GM19467 (cell line): Measurements from ENCODE around the gene WNT7A.

Experiments used
- ATAC-seq: cut with Tn5 transposase; IDR thresholded peaks from one replicate; pipeline ENCODE4 v1.9.1; 2021; ENCODE audit warnings: mild to moderate bottlenecking, moderate library complexity; ENCODE audit not compliant: unreplicated experiment

The WNT7A gene

DNA sequence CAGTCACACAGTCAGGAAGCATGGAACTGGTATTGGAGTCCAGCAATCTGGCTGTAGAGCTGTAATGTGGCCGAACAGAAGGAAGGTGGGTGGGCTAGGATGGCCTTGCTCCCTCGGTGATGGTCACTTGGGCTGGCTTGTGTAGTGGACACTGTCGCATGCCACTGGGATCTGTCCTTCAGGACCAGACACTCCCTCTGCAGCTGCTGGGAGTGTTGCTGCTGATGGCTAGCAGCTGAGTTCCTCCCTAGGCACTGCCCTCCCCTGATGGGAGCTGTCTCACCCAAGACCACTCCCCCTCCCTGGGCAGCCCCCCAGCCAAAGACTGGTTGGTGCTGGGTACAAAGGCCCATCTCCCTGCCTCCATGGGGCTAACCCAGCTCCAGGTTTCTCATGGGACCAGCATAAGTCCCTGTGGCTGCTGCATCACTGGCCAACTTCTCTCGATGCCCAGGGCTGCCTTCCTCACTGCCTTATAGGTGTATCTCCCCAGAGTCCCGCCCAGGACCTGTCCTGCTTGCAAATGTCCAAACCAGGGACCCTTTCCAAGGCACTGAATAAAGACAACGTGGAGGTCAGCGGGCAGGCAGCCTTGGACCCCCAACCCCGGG is 48.4 kb downstream of the WNT7A start:
- ATAC-seq = no peak

DNA sequence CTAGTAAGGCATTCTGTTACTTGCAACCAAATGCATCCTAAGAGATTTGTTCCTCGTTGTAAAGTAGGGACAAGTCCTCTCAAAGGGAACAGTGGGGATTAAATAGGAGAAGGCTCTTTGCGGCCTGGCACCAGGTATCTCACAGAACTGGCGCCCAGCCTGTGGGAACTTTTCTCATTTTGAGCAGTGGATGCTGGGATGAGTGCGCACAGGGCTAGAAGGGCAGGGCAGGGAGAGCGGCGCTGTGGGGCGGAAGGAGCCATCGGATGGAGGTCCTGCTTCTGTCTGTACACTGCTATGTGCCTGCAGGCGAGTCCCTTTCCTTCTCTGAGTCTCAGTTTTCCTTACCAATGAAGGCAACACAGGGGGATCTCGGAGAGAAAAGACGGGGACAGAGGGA is 50.6 kb downstream of the WNT7A start:
- no peak for ATAC-seq

DNA sequence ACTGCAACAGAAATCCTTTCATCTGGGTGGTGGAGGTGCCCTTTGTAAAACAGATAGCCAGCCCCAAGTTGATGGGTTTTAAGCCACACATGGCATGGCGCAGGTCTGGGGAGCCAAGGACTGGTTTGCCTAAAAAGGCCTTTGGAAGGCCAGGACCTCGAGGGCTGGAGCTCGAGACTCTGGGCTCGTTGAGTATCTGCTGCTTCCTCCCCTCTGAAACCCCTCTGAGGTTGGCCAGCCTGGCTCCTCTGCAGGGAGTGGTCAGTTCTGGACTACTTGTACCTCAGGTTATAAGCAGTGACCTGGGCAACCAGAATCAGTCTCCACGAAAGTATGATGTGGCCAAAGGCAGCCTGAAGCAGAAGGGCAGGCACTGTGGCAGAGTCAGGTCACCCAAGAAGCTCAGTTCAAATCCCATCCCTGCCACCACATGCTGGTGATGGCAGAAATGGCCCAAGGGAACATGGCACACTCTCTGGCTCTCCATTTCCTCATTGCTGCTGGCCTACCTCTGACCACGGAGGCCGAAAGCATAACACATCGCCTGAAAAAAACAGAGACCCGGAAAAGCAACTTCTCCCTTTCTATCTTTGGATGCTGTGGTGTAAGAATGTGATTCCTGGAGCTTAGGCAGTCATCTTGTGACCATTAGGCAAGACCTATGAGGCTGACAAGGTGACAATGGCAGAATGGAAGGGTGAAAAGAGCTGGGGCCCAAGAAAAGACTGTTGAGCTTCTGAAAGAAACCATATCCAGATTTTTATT is 51.2 kb downstream of the WNT7A start:
- ATAC-seq = no peak

DNA sequence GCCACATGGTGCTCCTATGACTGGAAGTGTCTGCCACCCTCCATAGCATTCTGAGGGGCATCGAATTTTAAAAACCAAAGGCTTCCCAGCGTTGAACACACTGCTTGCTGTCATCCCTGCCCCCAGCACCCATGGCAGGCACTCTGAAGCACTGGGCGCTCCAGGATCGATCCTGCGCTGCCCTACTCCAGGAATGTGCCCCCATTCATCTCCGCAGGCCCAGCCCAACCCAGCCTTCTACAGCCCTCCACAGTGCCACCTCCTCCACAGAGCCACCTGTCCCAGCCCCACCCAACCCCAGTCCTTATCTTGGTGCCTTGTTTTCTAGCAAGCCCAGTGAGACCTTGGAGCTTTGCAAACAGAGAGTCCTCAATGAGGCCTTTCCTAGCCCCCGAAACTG is 52.2 kb downstream of the WNT7A start:
- ATAC-seq = no peak

DNA sequence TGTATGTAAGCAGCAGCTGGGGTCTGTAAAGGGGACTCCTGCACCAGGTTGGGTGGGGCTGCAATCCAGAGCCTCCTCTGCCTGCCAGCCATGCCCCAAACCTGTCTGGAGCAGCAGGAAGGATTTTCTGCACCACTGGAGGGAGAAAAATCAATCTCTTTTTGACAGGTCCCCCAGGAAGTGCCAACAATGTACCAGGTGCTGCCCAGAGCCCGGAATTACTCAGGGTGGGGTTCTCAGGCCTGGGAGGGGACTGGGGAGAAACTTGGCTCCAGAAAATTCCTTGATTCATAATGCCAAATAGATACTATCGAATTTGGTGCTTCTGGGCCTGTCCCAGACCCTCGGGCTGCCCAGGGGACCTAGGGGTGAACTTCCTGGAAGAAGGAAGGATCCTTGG is 52.6 kb downstream of the WNT7A start:
- no peak for ATAC-seq

DNA sequence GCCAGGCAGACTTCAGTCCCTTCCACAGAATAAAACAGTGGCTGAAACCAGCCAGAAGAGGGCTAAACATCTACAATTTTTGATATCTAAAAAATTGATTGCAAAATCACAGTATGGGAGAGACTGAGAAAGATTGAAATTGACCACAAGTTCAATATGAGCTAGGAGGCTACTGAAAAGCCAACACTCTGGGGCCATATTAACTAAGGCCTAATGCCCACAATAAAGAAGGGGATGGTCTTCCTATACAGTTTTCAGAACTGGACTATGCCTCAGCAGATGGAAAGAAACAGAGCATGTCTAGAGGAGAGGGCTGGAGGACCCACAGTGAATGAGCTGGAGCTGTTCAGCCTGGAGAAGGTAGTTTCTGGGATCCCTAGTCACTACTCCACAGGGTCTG is 53.2 kb downstream of the WNT7A start:
- no peak for ATAC-seq

DNA sequence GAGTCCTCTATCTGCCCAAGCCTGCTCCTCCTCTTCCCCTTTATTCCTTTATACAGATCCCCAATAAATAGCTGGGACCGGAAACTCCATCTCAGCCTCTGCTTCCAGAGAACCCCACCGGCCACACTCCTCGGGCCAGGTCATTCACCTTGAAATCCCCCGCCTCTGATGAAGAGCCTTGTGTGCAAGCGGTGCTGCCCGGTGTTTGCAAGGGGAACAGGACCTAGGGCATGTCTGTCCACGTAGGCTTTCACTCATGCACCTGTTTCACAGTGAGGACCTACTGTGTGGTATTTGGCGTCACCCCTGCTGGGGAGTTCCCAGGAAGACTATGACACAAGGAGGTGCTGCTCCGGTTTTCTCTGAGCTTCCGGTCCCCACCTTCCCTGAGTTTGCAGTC is 54.0 kb downstream of the WNT7A start:
- no peak for ATAC-seq

DNA sequence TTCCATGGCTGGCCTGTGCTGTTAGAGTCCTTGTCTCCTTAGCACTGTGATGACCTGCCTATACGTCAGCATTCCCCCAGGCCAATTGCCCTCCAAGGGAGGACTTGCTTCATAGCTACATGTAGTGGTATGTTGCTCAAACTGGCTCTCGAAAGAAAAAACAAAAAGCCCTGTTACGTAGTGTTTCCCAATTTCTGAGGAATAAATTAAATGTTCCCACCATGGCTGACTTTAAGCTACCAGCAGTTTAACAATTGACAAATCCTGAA is 54.6 kb downstream of the WNT7A start:
- ATAC-seq = no peak

DNA sequence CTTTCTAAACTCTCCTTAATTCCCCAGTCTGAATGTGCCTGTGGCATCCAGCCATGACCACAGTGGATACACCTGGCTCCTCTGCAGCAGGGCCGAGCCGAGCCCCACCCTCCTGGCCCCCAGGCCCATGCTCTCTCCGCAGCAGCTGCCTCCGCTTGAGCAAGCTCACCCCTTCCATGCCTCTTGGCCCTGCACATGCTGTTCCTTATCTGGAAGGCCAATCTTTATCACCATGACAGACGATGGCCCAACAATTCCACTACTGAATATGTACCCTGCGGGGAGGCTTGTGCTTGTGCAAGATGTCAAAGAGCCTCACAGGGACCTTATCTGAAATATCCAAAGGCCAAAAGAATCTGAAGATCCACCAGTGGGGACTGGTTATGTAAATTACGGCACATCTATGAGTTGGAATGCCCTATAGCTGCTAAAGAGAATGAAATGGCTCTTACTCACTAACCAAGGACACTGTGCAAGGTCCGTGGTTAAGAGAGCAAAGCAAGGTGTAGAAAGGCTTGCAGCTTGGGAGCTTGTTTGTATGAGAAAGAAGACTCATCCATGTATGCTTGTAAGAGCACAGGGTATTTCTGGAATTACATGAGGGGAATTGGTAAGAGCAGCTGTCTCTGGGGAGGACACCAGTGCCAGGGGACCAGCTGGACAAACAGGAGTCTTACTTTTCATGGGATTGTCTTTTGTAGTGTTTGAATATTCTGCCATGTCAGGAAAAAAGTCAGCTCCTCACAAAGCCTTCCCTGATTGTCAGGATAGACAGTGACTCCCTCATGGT is 55.2 kb downstream of the WNT7A start:
- ATAC-seq = no peak

DNA sequence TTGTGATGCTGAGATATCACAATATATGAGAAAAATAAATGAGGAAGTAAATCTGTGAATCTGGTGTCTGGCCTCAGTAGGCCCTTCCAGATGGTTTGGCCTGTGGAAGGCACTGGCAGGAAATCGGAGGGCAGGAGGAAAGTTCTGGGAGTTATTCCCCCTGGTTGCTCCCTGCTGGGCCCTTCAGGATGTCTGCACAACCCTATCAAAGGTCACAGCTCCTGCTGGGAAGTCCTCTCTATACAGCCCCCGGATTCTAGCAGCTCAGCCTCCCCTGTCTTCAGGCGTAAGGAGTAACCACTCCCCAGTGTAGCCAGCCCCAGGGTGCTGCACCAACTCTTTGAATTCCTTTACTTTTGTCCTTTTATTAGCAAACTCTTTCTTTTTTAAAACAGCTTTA is 56.2 kb downstream of the WNT7A start:
- no peak for ATAC-seq

DNA sequence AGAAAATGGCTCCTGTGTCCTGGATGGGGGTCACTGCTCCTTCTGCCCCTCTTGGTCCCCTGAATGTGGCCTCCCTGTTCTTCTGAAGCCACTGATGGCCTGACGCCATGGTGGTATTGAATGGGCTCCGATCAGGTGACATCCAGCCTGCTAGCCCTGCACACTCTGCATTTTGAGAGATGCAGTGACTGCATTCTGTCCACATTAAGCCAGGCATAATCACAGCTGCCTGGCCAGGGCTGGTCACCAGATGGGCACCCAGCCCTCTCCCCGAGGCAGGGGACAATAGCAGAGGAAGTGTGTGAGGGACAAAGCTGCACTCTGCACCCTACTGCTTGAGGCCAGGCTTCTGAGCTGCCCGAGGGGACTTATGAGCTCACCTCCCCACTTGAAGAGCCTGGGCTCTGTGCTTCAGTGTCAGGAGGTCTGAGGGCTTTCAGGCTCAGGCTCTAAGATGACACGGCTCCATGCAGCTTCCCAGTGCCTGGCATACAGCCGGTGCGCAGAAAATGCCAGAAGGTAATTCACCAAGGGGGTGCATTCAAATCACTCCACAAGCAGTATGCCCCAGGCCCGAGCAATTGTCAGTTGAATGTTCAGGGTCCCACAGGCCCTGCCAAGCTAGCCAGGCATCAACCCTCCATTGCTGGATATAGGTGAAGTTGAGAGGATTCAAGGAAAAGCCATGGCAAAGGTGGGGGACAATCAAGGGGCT is 56.8 kb downstream of the WNT7A start:
- ATAC-seq = no peak

DNA sequence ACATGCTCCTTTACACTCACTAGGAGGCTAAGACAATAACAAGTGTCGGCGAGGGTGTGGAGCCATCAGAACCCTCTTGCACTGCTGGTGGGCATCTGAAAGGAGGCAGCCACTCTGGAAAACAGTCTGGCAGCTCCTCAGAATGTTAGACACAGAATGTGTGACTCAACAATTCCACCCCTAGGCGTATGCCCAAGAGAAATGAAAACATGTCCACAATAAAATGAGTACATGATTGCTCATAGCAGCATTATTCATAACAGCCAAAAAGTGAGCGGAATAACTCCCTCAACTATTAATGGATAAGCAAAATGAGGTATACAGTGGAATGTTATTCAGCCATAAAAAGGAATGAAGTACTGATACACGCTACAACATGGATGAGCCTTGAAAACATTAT is 57.8 kb downstream of the WNT7A start:
- ATAC-seq = no peak

DNA sequence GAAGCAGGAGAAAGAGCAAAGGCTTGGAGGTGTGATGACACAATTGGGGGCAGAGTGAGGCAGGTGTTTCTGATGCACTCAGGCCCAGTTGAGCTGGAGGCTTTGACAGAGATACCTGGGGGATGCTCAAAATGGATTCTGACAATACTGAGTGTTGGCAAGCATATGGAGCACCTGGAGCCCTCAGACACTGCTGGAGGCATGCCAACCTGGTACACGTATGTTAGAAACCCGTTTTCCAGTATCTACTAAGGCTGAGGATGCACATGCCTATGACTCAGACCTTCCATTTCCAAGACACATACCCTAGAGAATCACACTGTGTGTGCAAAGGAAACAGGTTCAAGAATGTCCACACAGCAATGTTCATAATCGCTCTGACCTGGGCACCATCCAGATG is 58.7 kb downstream of the WNT7A start:
- ATAC-seq = no peak

DNA sequence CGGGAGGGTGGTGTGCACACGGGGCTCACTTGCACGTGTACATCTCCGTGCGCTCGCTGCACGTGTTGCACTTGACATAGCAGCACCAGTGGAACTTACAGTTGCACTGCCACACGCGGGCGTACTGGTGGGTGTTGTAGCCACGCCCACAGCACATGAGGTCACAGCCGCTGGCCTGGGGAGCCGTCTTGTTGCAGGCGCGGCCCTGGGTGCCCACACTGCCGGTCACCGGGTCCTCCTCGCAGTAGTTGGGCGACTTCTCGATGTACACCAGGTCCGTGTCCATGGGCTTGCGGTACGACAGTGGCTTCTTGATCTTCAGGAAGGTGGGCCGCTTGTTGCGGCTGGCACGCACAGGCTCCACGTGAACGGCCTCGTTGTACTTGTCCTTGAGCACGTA is 61.0 kb downstream of the WNT7A start:
- no peak for ATAC-seq

DNA sequence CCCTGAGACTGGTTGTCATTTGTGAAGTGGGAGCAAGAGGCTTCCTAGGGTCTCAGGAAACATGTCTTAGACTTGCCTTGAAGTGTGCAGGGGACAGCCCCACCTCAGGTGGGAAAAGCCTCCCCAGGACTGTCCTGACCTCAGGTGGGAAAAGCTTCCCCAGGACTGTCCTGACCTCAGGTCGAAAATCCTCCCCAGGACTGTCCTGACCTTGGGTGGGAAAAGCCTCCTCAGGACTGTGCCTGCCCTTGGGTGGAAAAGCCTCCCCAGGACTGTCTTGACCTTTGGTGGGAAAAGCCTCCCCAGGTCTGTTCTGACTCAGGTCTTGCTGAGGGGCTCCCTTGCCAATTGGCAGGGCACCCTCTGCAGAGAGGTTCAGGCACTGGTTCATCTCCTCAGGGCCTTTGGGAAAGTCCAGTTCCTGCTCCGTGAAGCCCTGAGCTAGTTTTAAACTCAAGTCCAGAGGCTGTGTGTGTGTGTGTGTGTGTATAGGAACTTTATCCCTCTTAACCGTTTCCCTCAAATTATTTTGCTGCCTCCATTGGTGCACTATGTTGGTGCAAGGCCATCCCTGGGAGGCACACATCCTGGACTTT is 64.7 kb downstream of the WNT7A start:
- no peak for ATAC-seq

DNA sequence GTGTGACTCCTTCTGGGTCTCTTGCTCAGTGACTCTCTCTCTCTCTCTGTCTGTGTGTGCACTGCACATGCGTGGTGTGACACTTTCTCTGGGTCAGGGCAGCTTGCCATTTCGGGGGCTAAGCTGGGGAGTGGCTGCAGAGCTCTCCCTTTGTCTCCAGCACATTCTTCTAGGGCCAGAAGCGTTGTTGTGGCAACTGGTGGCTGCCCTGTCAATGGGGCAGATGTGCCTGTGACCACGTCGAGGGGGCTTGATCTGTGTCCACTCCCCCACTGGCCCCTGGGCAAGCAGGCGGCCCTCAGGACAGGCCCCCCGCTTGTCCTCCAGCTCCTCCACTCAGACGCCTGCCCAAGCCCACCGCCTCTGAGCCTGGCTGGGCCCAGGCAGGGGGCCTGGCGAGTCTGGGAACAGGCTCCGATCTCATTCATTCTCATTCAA is 67.8 kb downstream of the WNT7A start:
- ATAC-seq = no peak

DNA sequence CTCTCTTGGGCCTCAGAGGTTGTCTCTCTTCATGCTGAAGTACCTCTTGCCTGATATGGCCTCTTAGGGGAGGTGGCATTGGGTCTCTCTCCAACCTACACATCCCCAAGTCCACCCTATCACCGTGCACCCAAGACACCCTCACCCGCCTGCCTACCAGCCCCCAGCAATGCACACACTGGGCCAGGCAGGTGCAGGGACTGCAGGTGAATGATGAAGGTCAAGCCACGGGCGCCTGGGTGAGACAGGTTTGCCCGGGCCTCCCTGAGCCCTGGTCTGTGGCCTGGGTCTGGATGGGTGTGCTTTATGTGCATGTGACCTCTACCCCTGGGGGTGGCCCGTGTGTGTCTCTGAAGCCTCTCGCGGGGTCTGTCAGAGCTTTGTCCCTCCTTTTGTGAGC is 68.3 kb downstream of the WNT7A start:
- ATAC-seq = no peak

DNA sequence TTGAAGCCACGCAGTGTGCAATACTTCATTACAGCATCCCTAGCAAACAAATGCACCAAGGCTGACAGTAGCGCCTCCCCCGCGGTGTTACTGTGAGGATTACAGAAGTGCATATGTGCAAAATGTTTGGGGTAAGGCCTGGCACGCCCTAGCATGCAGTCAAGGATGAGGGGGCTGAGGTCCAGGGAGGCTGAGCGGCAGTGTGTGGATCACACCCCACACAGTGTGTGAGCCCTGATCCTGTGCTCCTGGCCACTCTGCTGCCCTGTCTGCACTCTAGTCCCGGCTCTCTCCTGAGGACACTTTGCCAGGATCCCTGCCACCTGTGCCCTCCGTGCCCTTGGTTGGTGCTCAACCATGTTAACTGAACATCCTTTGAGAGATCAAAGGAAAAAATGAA is 71.3 kb downstream of the WNT7A start:
- ATAC-seq = no peak

DNA sequence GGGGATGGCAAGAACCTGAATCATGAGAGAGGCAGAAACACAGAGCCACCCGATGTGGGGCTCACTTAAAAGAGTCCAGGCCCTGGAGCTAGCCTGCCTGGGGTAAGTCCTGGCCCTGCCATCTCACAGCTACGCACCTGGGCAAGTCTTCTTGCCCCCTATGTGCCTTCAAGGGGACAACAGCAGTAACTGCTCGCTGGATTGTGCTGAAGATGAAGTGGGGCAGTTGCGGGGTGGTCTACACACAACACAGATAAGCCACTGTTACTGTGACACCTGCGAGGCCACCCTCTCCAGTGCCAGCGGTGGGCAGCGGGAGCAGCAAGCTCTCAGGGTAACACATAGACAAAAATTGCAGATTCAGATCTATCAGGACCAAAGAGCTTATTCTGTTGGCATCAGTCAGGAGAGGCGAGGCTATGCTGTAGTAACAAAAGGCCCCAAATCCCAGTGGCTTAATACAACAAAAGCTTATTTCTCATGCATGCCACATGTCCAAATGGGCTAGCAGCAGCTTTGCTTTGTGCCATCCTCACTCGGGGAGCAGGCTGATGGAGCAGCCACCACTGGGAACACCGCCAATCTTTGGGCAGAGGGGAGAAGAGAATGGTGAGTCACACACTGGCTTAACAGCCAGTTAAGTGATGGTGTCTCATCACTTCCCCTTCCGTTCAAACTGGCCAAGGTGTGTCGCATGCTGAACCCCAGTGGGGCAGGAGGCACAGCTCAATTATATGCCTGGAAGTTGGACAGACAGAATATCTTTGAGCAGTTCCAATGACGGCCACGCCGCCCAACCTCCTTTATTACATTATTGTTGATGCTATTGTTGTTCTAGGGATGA is 78.3 kb downstream of the WNT7A start:
- no peak for ATAC-seq

DNA sequence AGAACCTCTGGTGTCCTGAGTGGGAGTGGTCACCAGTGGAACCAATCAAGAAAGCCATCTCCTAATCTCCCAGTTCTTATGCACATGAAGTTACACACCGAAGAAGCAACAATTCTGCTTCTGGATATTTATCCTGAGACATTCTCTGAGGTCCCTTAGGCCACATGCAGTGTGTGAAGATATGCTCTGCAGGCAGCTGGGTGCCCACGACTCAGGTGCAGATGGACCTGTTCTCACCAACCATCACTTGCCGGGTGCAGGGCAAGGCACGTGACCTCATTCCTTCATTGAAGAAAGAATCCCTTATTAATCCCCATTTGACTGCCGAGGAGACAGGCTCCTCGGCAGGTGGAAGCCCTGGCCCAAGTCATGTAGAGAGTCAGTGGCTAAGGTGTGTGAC is 79.8 kb downstream of the WNT7A start:
- ATAC-seq = no peak
